GM23338 (cell line): Measurements from ENCODE around the gene WNK2. TPM values are rescaled to one million over a fixed set of nuclear protein-coding genes. Genes with fewer than 3 reads are reported as not detected.
A peak's percentile ranks its signal among the peaks of the same experiment; 100 is the strongest.

Source experiments
- ATAC-seq: fragments of 200-7000 bp; cut with Tn5 transposase; 3 replicates; pipeline ENCODE4 v1.9.1; 2020
- DNase-seq: peaks from one replicate; pipeline ENCODE4 v3.0.0-alpha.2; 2015; ENCODE audit warnings: low spot score
- H2AFZ ChIP-seq: fragments of 200-600 bp; sonication (generic); 2 replicates; pipeline ENCODE4 v1.8.0; 2016; ENCODE audit warnings: antibody characterized with exemption, mild to moderate bottlenecking, moderate library complexity
- H3F3A ChIP-seq: fragments of 200-600 bp; sonication (generic); replicated peaks from 2 replicates; pipeline ENCODE4 v1.8.0; 2017; ENCODE audit warnings: antibody characterized with exemption, mixed run types, low read depth
- H3K27ac ChIP-seq: fragments of 200-600 bp; sonication (generic); 2 replicates; pipeline ENCODE4 v1.6.1; 2016; ENCODE audit warnings: low read depth
- H3K27me3 ChIP-seq: fragments of 200-600 bp; sonication (generic); 2 replicates; pipeline ENCODE4 v1.8.0; 2016; ENCODE audit warnings: mild to moderate bottlenecking, mixed run types, moderate library complexity; ENCODE audit not compliant: insufficient read depth
- H3K36me3 ChIP-seq: fragments of 200-600 bp; sonication (generic); 2 replicates; pipeline ENCODE4 v1.8.0; 2016; ENCODE audit warnings: mild to moderate bottlenecking; ENCODE audit not compliant: insufficient read depth
- H3K4me1 ChIP-seq: fragments of 200-600 bp; sonication (generic); 2 replicates; pipeline ENCODE4 v1.8.0; 2016; ENCODE audit warnings: mild to moderate bottlenecking, moderate library complexity; ENCODE audit not compliant: insufficient read depth
- H3K4me2 ChIP-seq: fragments of 200-600 bp; sonication (generic); 2 replicates; pipeline ENCODE4 v1.7.1; 2017; ENCODE audit warnings: mixed run types
- H3K4me3 ChIP-seq: fragments of 200-600 bp; sonication (generic); 2 replicates; pipeline ENCODE4 v1.6.1; 2016; ENCODE audit warnings: mixed run types
- H3K79me2 ChIP-seq: fragments of 200-600 bp; sonication (generic); replicated peaks from 2 replicates; pipeline ENCODE4 v1.8.0; 2017; ENCODE audit warnings: mild to moderate bottlenecking; ENCODE audit not compliant: insufficient read depth
- H3K9me2 ChIP-seq: fragments of 200-600 bp; sonication (generic); 2 replicates; pipeline ENCODE4 v1.8.0; 2017; ENCODE audit not compliant: insufficient read depth
- H4K20me1 ChIP-seq: fragments of 200-600 bp; sonication (generic); replicated peaks from 2 replicates; pipeline ENCODE4 v1.8.0; 2017; ENCODE audit warnings: mild to moderate bottlenecking; ENCODE audit not compliant: insufficient read depth
- H3K27ac Mint-ChIP-seq: 2 replicates; pipeline ENCODE4 v1.8.0; 2020; ENCODE audit warnings: inconsistent platforms, mild to moderate bottlenecking, moderate library complexity, mixed read lengths
- H3K27me3 Mint-ChIP-seq: 3 replicates; pipeline ENCODE4 v1.8.0; 2022; ENCODE audit warnings: low read depth, mild to moderate bottlenecking, moderate library complexity, mixed read lengths, inconsistent platforms; ENCODE audit not compliant: insufficient read depth, poor library complexity
- H3K36me3 Mint-ChIP-seq: 3 replicates; pipeline ENCODE4 v1.8.0; 2021; ENCODE audit warnings: low read depth, mild to moderate bottlenecking, inconsistent platforms, moderate library complexity, mixed read lengths
- H3K4me1 Mint-ChIP-seq: 3 replicates; pipeline ENCODE4 v1.8.0; 2020; ENCODE audit warnings: mild to moderate bottlenecking, inconsistent platforms, mixed read lengths
- H3K4me3 Mint-ChIP-seq: 3 replicates; pipeline ENCODE4 v1.8.0; 2021; ENCODE audit warnings: moderate library complexity, mild to moderate bottlenecking, inconsistent platforms, mixed read lengths
- H3K9me3 Mint-ChIP-seq: 3 replicates; pipeline ENCODE4 v1.8.0; 2020; ENCODE audit warnings: moderate library complexity, mild to moderate bottlenecking, inconsistent platforms, mixed read lengths
- CREB1 ChIP-seq: fragments of 250-450 bp; sonication (Bioruptor Pico); IDR thresholded peaks from 2 replicates; pipeline ENCODE4 v1.5.0; 2020; ENCODE audit warnings: low read depth, mild to moderate bottlenecking, moderate library complexity
- CTCF ChIP-seq, 2 experiments: fragments of 200-600 bp in 1 of 2; sonication (generic) in 1 of 2; conservative IDR thresholded peaks; 2 replicates each; pipeline versions ENCODE4 v1.5.1 to v1.6.1; 2016 to 2017; ENCODE audit warnings: antibody characterized with exemption in 2 of 2, low read depth in 2 of 2, mild to moderate bottlenecking in 2 of 2, moderate library complexity in 1 of 2
- ETS1 ChIP-seq: IDR thresholded peaks from 2 replicates; pipeline ENCODE4 v1.6.1; 2016; ENCODE audit warnings: antibody characterized with exemption
- EZH2phosphoT487 ChIP-seq: fragments of 200-600 bp; sonication (generic); IDR thresholded peaks from one replicate; pipeline ENCODE4 v1.8.1; 2018; ENCODE audit warnings: antibody characterized with exemption; ENCODE audit not compliant: unreplicated experiment
- POLR2AphosphoS5 ChIP-seq: IDR thresholded peaks from 2 replicates; pipeline ENCODE4 v1.6.1; 2016; ENCODE audit warnings: antibody characterized with exemption, low read depth
- REST ChIP-seq: IDR thresholded peaks from one replicate; pipeline ENCODE4 v1.6.1; 2018; ENCODE audit warnings: antibody characterized with exemption; ENCODE audit not compliant: unreplicated experiment
- STAT1 ChIP-seq: IDR thresholded peaks from one replicate; pipeline ENCODE4 v1.6.1; 2016; ENCODE audit warnings: antibody characterized with exemption; ENCODE audit not compliant: unreplicated experiment
- polyA plus RNA-seq: library from polyadenylated mRNA; unstranded; fragments of >200 nt; fragmentation: Nextera tagmentation; extraction: Ambion mirVana; gene quantifications from 2 replicates; pipeline ENCODE4 v1.2.1, GENCODE V29; 2016
- total RNA-seq: library from RNA; depleted of rRNA; stranded (reverse); fragments of >200 nt; shearing (Covaris generic); gene quantifications from 2 replicates; pipeline ENCODE4 v1.2.3, GENCODE V29; 2014

WNK2 gene
- total and polyA plus RNA-seq, 2 experiments from 2014 or later: 56.4 to 102 TPM

- no peaks in the 10 kb centered on the region for H3K27me3 ChIP-seq
- peaks cover 12% of the 10 kb centered on the region for H3K4me1 Mint-ChIP-seq
- H3K27ac Mint-ChIP-seq: no peak overlapping the region
- no peak overlapping the region for H3K4me2 ChIP-seq
- no peaks in the 10 kb centered on the region for H3K79me2 ChIP-seq
- DNase-seq (no peak), ATAC-seq (no peak)
- no peak overlapping the region for H3K4me3 ChIP-seq
- no peaks in the 10 kb centered on the region; the same call in 2 of the 3 replicates for H3K36me3 Mint-ChIP-seq
- H3K27ac ChIP-seq: no peak overlapping the region
- H3F3A ChIP-seq: peaks cover 3% of the 10 kb centered on the region; the same call in 1 of the 2 replicates
- no peaks in the 10 kb centered on the region for H3K36me3 ChIP-seq
- H3K9me3 Mint-ChIP-seq: no peaks in the 10 kb centered on the region
- H3K27me3 Mint-ChIP-seq: peaks cover 8% of the 10 kb centered on the region
- no peaks in the 10 kb centered on the region for H3K9me2 ChIP-seq
- H3K4me3 Mint-ChIP-seq: no peak overlapping the region
- TF ChIP-seq POLR2AphosphoS5: no peak
- no peak for TF ChIP-seq EZH2phosphoT487
- H2AFZ ChIP-seq: no peak overlapping the region
- H4K20me1 ChIP-seq: no peaks in the 10 kb centered on the region
- H3K4me1 ChIP-seq: peaks cover 4% of the 10 kb centered on the region; the same call in 1 of the 2 replicates
Observed at GRCh38 chr9:93303806-93304573, 120.1 kb downstream of the WNK2 start.

GRCh38 chr9:93304574-93305496, 120.9 kb downstream of the WNK2 start:
- DNase-seq (peak; percentile 88), ATAC-seq (peak; percentile 81)
- Histone ChIP-seq H3K4me3 (no peak overlapping the region), H3K27me3 (no peaks in the 10 kb centered on the region), H3K27ac (no peak overlapping the region; the same call in 1 of the 2 replicates), H3K9me2 (no peaks in the 10 kb centered on the region), H3K79me2 (no peaks in the 10 kb centered on the region), H3F3A (peaks cover 3% of the 10 kb centered on the region; the same call in 1 of the 2 replicates), H3K4me1 (peaks cover 4% of the 10 kb centered on the region; the same call in 1 of the 2 replicates), H3K36me3 (no peaks in the 10 kb centered on the region), H4K20me1 (no peaks in the 10 kb centered on the region), H3K4me2 (no peak overlapping the region), H2AFZ (no peak overlapping the region)
- no peaks in the 10 kb centered on the region for H3K9me3 Mint-ChIP-seq
- H3K4me1 Mint-ChIP-seq: peaks cover 11% of the 10 kb centered on the region
- H3K4me3 Mint-ChIP-seq: no peak overlapping the region
- H3K27ac Mint-ChIP-seq: no peak overlapping the region
- TF ChIP-seq EZH2phosphoT487 (no peak), CTCF (conservative IDR thresholded peaks at IDR 0.05; ENCODE audit: low read depth in 2 of 2) (peak; percentile 64 to 85)
- H3K27me3 Mint-ChIP-seq: peaks cover 8% of the 10 kb centered on the region
- H3K36me3 Mint-ChIP-seq: no peaks in the 10 kb centered on the region; the same call in 2 of the 3 replicates

GRCh38 chr9:93305497-93306020, 121.6 kb downstream of the WNK2 start:
- no peak overlapping the region for H3K4me2 ChIP-seq
- no peak overlapping the region for H3K27ac Mint-ChIP-seq
- H3K27ac ChIP-seq: no peak overlapping the region; the same call in 1 of the 2 replicates
- no peaks in the 10 kb centered on the region for H3K9me2 ChIP-seq
- H3K4me3 Mint-ChIP-seq: no peak overlapping the region
- peaks cover 2% of the 10 kb centered on the region; the same call in 1 of the 3 replicates for H3K36me3 Mint-ChIP-seq
- no peaks in the 10 kb centered on the region for H3K27me3 ChIP-seq
- peaks cover 8% of the 10 kb centered on the region for H3K27me3 Mint-ChIP-seq
- H3K9me3 Mint-ChIP-seq: no peaks in the 10 kb centered on the region
- peaks cover 9% of the 10 kb centered on the region; the same call in 2 of the 3 replicates for H3K4me1 Mint-ChIP-seq
- H3K4me1 ChIP-seq: peaks cover 4% of the 10 kb centered on the region; the same call in 1 of the 2 replicates
- H3K36me3 ChIP-seq: 0 out of 2 replicates have a peak, but pooled peaks cover 2% of the 10 kb centered on the region
- no peak overlapping the region for H3K4me3 ChIP-seq
- no peak overlapping the region for H2AFZ ChIP-seq
- peaks cover 3% of the 10 kb centered on the region; the same call in 1 of the 2 replicates for H3F3A ChIP-seq
- no peak for DNase-seq
- no peaks in the 10 kb centered on the region for H3K79me2 ChIP-seq
- H4K20me1 ChIP-seq: no peaks in the 10 kb centered on the region
- ATAC-seq: no peak
- TF ChIP-seq EZH2phosphoT487 (no peak), STAT1 (no peak), REST (no peak), CREB1 (CRISPR knock-in tag) (no peak), ETS1 (no peak), POLR2AphosphoS5 (no peak)
